HUES64 (cell line): Measurements from ENCODE around the gene PIAS4.

ENCODE experiments used
- H3K27ac ChIP-seq: 2 replicates; pipeline ENCODE4 v1.7.0; 2013; ENCODE audit warnings: low read depth, low read length, inconsistent platforms
- H3K27me3 ChIP-seq: 2 replicates; pipeline ENCODE4 v1.6.1; 2013; ENCODE audit warnings: mild to moderate bottlenecking, low read length; ENCODE audit not compliant: insufficient read depth
- H3K36me3 ChIP-seq: 2 replicates; pipeline ENCODE4 v1.6.1; 2013; ENCODE audit warnings: mild to moderate bottlenecking, low read length; ENCODE audit not compliant: insufficient read depth
- H3K4me1 ChIP-seq: 2 replicates; pipeline ENCODE4 v1.6.1; 2013; ENCODE audit warnings: mild to moderate bottlenecking, low read length, moderate library complexity; ENCODE audit not compliant: insufficient read depth
- H3K4me3 ChIP-seq: 2 replicates; pipeline ENCODE4 v1.5.1; 2013; ENCODE audit warnings: mild to moderate bottlenecking, low read length, moderate library complexity
- H3K9ac ChIP-seq: 2 replicates; pipeline ENCODE4 v1.6.1; 2013; ENCODE audit warnings: mild to moderate bottlenecking, low read depth, low read length
- H3K9me3 ChIP-seq: 2 replicates; pipeline ENCODE4 v1.6.1; 2013; ENCODE audit warnings: low read depth, low read length; ENCODE audit not compliant: insufficient read depth
- WGBS: fragments of 150-250, 120-280 bp; methylation state at CpG from one replicate; pipeline ENCODE4 v1.1.7; 2013; ENCODE audit warnings: missing lambda C conversion rate; 5-methylcytosine and 5-hydroxymethylcytosine counted together

The PIAS4 gene

DNA sequence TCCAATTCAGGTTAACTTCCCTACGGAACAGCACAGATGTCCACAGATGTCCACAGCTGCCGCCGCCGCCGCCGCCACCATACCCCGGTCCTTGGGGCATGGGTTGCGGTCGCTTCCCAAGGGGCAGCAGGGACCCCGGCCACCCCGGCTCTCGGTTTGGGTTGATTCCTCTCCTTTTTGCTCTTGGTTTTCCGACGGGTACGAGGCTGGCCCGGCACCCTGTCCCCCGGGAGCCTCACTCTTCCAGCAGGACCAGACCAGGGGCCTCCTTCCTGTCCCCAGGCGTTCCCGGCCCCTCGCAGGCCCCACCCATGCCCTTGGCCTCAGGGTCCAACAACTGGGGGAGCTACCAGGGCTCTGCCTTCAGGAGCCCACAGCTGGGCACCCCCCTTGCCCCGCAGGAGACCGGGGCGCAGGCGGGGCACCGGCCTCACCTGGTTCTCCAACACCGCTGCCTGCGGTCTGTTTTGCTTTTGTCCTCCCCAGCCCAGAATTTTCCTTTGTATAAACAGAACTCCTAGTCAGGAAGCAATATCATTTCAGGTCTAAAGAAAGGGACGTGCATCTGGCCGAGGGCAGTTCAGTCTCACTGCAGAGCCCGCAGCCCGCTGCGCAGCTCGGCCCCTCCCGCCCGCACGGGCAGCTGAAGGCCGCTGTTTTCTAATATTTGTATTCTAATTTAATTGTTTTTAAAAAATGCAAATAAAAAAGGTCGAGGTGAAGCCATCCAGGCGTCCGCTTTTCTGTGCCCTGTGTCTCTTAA, 31.3 kb downstream of the PIAS4 start:
- 95% methylated on average over 36 of the region's 40 CpGs for WGBS
- Histone ChIP-seq H3K27ac (no peak overlapping the region), H3K9me3 (no peaks in the 10 kb centered on the region), H3K36me3 (peaks cover 25% of the 10 kb centered on the region), H3K27me3 (no peaks in the 10 kb centered on the region), H3K9ac (no peak overlapping the region), H3K4me1 (no peaks in the 10 kb centered on the region), H3K4me3 (no peak overlapping the region)

GRCh38 chr19:4042064-4042730, 34.7 kb downstream of the PIAS4 start:
- H3K36me3 ChIP-seq = peaks cover 12% of the 10 kb centered on the region
- H3K9ac ChIP-seq = no peak overlapping the region
- 91% methylated on average over 14 of the region's 14 CpGs for WGBS
- no peaks in the 10 kb centered on the region for H3K4me1 ChIP-seq
- H3K27ac ChIP-seq = no peak overlapping the region
- H3K9me3 ChIP-seq = no peaks in the 10 kb centered on the region
- no peak overlapping the region for H3K4me3 ChIP-seq
- H3K27me3 ChIP-seq = no peaks in the 10 kb centered on the region

DNA sequence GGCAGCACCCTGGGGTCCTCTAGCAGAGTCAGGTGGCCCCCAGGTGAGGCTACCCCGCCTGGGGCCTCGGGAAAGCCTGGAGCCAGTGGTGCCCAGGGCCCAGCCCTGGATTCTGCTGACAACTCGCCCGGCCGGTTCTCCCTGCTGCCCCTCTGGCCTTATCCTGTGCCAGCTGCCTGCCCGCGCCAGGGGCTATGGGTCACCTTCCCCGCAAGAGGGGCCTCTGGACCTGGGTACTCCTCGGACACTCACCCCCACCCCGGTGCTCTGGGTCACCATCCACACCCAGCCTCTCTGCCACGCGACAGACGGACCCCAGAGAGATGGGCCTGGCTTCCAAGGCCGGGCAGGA, 35.2 kb downstream of the PIAS4 start:
- H3K27ac ChIP-seq = no peak overlapping the region
- no peaks in the 10 kb centered on the region for H3K9me3 ChIP-seq
- H3K4me3 ChIP-seq = no peak overlapping the region
- no peaks in the 10 kb centered on the region for H3K27me3 ChIP-seq
- no peaks in the 10 kb centered on the region for H3K4me1 ChIP-seq
- H3K36me3 ChIP-seq = peaks cover 8% of the 10 kb centered on the region
- H3K9ac ChIP-seq = no peak overlapping the region
- 87% methylated on average over 14 of the region's 14 CpGs for WGBS

- H3K4me3 ChIP-seq = no peak overlapping the region
- H3K9me3 ChIP-seq = no peaks in the 10 kb centered on the region
- no peak overlapping the region for H3K9ac ChIP-seq
- no peaks in the 10 kb centered on the region for H3K4me1 ChIP-seq
- H3K27me3 ChIP-seq = no peaks in the 10 kb centered on the region
- WGBS = 90% methylated on average over 6 of the region's 11 CpGs
- peaks cover 12% of the 10 kb centered on the region for H3K36me3 ChIP-seq
- H3K27ac ChIP-seq = no peak overlapping the region
Observed at GRCh38 chr19:4043401-4043800, 35.9 kb downstream of the PIAS4 start.

- 92% methylated on average over 29 of the region's 31 CpGs for WGBS
- H3K4me3 ChIP-seq = no peak overlapping the region
- H3K9me3 ChIP-seq = no peaks in the 10 kb centered on the region
- no peak overlapping the region for H3K27ac ChIP-seq
- H3K27me3 ChIP-seq = no peaks in the 10 kb centered on the region
- peaks cover 13% of the 10 kb centered on the region for H3K36me3 ChIP-seq
- H3K9ac ChIP-seq = no peak overlapping the region
- H3K4me1 ChIP-seq = no peaks in the 10 kb centered on the region
Observed at GRCh38 chr19:4043966-4044715, 36.6 kb downstream of the PIAS4 start.

DNA sequence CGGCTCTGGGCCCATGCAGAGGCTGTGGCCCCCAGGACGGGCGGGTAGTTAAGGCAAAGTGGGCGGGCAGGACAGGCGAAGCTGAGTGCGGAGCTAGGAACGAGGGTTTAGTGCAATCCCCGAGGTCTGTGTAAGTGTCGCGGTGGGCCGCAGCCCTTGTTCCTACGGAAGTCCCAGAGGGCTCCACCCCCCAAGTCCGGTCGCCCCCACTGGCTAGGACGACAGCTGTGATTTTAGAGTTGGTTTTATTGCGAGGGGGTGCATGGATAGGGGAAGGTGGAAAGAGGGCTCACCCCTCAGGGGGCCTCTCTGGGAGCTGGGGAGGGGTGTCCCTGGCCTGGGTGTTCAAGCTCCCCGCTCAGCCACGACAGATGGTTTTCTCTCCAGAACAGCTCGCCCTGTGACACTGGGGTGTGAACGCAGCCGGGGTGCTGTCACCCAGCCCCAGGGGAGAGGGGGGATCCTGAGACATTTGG, 37.5 kb downstream of the PIAS4 start:
- no peaks in the 10 kb centered on the region for H3K9me3 ChIP-seq
- no peaks in the 10 kb centered on the region for H3K27me3 ChIP-seq
- H3K36me3 ChIP-seq = peaks cover 18% of the 10 kb centered on the region
- no peaks in the 10 kb centered on the region for H3K4me1 ChIP-seq
- no peak overlapping the region for H3K27ac ChIP-seq
- H3K9ac ChIP-seq = no peak overlapping the region
- H3K4me3 ChIP-seq = no peak overlapping the region
- WGBS = 85% methylated on average over 21 of the region's 21 CpGs

DNA sequence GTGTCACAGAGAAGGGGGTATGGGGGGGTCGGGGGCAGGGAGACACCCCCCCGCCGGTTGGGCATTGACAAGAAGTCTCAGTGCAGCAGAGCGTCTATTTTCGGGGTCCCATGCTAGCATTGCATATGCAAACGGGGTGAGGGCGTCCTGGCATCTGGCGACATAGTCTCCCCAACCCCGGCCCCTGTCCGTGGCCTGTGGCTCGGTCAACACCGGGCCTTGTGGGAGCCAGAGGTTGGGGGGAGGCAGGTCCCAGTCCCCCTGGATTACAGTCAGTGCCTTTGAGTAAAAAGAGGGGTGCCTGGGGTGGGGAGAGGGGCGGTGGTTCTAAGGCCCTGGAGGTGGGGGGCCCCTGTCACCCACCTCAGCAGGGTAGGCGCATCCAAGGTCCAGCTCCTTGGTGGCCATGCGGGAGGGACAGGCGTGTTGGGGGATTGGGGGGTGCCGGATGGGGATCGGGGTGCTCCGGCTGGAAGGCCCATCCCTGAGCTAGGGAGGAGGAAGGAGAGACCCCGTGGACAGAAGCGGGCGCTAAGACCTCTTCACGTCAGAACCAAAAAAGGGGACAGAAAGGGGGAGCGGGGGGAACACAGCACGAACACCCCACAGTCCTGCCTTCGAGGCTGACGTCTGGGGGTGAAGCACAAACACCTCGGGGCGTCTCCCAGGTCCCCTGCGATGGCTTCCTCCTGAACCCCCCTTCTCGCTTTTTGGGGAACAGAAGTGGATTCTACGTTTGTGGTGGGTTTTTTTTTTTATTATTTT, 38.2 kb downstream of the PIAS4 start:
- no peak overlapping the region for H3K27ac ChIP-seq
- H3K4me1 ChIP-seq = no peaks in the 10 kb centered on the region
- H3K9me3 ChIP-seq = no peaks in the 10 kb centered on the region
- 94% methylated on average over 32 of the region's 32 CpGs for WGBS
- H3K27me3 ChIP-seq = no peaks in the 10 kb centered on the region
- no peak overlapping the region for H3K9ac ChIP-seq
- H3K36me3 ChIP-seq = peaks cover 23% of the 10 kb centered on the region
- H3K4me3 ChIP-seq = no peak overlapping the region

- peaks cover 26% of the 10 kb centered on the region for H3K36me3 ChIP-seq
- no peak overlapping the region for H3K4me3 ChIP-seq
- WGBS = 100% methylated on average over 2 of the region's 7 CpGs
- no peaks in the 10 kb centered on the region for H3K27me3 ChIP-seq
- H3K27ac ChIP-seq = no peak overlapping the region
- no peaks in the 10 kb centered on the region for H3K4me1 ChIP-seq
- H3K9ac ChIP-seq = no peak overlapping the region
- H3K9me3 ChIP-seq = no peaks in the 10 kb centered on the region
Observed at GRCh38 chr19:4046362-4046691, 38.8 kb downstream of the PIAS4 start.

GRCh38 chr19:4046946-4047683, 39.6 kb downstream of the PIAS4 start:
- Histone ChIP-seq H3K9me3 (no peaks in the 10 kb centered on the region), H3K4me3 (no peak overlapping the region), H3K9ac (no peak overlapping the region), H3K27me3 (no peaks in the 10 kb centered on the region), H3K4me1 (no peaks in the 10 kb centered on the region), H3K27ac (no peak overlapping the region), H3K36me3 (peaks cover 29% of the 10 kb centered on the region)
- WGBS = 95% methylated on average over 28 of the region's 33 CpGs

DNA sequence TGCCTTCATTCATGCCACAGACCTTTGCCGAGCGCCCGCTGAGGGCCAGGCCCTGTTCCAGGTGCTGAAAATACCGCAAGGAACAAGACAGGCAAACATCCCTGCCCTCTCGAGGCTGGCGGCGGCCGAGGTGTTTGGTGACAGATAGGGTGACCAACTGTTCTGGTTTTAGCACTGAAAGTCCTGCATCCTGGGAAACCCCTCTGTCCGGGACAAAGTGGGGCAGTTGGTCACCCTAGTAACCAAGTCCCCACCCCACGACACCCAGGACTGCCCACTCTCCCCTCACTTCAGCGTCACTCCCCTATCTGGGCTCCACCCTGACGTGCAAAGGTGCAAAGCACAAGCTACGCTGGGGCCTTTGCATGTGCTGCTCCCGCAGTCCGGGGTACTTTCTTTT, 41.9 kb downstream of the PIAS4 start:
- Histone ChIP-seq H3K36me3 (peaks cover 48% of the 10 kb centered on the region), H3K4me3 (no peak overlapping the region), H3K4me1 (no peaks in the 10 kb centered on the region; the same call in 1 of the 2 replicates), H3K27ac (no peak overlapping the region), H3K9me3 (no peaks in the 10 kb centered on the region), H3K27me3 (no peaks in the 10 kb centered on the region), H3K9ac (no peak overlapping the region)
- WGBS = 93% methylated on average over 15 of the region's 15 CpGs
